Activated CD4-positive, alpha-beta T cell treated with anti-CD3 and anti-CD28 coated beads, Interleukin-2, amount 50 U/mL, for 48 hours (primary cell): Measurements from ENCODE around the gene CCDC185.
A peak's percentile ranks its signal among the peaks of the same experiment; 100 is the strongest.

Source experiments
- DNase-seq, 2 experiments: peaks; one replicate each; pipeline ENCODE4 v3.0.0-alpha.2; 2020

CCDC185 gene

DNA sequence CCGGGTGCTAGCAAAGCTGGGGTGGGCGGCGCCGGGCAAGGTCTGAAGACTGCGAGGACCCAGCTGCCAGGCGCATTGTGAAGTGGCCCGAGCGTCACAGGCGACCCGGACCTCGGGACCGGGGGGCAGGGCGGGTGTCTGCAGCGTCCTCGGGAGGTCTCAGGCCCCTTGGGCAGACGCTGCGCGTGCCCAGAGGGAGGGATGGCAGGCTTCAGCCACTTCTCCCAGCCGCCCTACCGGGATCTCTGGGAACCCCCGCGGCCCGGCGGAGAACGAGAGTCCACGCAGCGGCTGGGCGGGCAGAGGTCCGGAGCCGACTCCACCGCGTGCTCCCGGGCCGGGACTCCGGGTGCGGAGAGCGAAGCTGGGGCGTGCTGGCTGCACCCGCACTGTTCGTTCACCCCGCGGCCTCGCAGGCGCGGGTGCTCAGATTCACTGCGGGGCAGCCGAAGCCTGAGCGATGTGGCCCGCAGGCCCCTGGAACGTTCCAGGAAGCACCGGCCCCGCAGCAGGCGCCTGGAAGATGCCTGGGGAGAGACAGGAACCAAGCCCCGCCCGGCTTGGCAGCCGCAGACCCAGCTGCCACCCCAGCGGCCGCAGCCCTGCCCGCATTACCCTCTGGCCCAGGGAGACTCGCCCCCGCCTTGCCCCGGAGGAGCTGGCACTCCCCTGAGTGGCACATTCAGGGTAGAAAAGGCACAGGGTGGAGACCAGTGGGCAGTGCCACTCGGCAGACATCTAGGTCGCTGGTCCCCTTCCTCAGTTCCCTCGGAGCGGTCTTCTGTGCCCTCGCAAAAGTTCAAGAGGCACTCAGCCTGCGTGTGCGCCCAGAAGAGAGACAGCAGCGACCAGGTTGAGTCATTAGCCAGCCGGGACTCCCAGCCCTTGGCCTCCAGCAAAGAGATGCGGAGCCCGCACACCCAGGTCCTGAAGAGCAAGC lies at the start of gene CCDC185:
CCDC185 (plus strand) TSS at position 141 of the 940 bp plus-strand sequence; CDS start at position 202, 61 bp downstream.
- DNase-seq: no peak

DNA sequence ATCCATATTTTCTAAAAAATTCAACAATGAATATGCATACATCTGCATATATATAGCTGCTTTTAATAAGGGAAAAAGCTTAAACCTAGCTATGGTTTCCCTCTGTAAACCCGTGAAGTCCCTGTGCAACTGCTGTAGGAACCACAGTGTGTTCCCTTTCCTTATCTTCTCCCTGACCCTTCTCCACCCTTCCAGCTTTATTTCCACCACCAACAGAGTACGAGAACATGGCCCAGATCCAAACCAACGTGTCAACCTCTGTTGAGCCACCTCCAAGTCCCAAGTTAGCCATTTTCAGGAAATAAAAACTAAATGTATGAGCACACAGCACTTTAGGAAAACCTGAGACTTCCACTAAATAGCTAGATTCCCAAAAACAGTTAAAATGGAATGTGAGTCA lies 49.5 kb upstream of the CCDC185 start:
- DNase-seq: no peak

DNA sequence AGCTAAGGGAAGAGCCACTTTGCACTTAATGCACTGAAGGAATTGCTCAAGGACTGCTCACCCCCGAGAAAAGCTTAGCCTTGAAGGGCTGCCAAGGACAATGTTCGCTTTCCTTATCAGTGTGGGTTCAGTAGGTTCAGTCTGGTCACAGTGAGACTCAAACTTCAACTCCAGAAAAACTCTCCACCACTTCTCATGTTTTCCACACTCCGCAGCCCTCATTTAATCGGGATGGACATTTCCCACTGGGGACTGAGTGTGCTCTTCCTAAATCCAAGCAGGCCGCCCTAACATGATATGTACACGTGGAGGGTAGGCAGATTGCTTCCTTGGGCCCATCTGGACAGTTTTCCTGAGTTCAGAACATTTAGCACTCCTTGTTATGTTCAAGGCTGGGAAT lies 48.7 kb upstream of the CCDC185 start:
- DNase-seq: no peak

DNA sequence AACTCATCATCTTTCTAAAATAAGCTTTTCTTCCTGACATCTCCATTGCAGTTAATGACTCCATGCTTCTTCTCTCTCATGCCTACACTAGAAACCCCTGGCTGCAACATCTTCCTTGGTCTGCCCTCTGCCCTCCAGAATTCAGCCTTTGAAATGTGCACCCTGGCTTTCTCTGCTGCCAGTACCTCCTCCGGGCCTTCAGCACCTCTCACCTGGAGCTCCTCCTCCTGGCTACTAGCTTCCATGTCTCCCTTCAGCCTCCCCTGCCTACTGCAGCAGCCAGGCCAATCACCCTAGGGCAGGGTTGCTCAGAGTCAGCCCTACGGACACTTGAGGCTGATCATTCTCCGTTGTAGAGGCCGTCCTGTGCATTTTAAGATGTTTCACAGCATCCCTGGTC lies 47.5 kb upstream of the CCDC185 start:
- DNase-seq: no peak

GRCh38 chr1:223346311-223346710 lies 46.9 kb upstream of the CCDC185 start:
- no peak for DNase-seq

- DNase-seq: no peak
Observed at GRCh38 chr1:223347583-223347982, 45.6 kb upstream of the CCDC185 start.

DNA sequence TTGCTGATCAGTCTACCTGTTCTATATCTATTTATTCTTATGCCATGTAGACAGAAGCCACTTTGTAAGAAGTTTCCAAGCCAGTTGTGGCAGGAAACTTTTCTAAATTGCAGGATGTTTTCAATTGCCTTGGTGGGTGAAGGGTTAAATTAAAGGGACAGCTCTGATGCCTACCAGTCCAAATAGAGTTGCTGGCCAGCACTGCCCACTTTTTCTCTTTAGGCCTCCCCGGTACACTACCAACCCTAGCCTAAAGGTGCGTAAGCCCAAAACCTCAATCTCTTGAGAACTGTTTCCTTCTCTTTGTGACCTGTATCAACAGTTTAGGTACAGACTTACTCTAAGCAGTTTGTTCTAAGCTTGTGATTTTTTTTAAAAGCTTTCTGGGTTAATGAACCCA lies 44.8 kb upstream of the CCDC185 start:
- no peak for DNase-seq

DNA sequence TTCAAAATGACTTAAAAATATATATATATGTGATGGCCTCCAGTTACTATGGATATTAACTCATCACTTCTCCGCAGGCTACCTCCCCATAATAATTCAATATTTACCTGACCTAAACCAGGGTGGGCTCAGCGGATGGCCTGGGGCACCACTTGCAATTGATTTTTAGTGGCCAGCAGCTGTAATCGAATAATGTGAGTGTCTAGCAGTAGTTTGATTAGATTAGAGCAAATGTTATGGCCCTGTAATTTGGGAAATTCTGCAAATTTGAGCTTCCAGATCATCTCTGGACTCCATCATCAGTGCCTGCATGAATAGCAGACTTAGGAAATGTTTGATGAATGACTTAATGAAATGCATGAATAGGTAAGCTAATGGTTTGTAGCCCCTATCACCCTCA lies 44.0 kb upstream of the CCDC185 start:
- DNase-seq: no peak

DNA sequence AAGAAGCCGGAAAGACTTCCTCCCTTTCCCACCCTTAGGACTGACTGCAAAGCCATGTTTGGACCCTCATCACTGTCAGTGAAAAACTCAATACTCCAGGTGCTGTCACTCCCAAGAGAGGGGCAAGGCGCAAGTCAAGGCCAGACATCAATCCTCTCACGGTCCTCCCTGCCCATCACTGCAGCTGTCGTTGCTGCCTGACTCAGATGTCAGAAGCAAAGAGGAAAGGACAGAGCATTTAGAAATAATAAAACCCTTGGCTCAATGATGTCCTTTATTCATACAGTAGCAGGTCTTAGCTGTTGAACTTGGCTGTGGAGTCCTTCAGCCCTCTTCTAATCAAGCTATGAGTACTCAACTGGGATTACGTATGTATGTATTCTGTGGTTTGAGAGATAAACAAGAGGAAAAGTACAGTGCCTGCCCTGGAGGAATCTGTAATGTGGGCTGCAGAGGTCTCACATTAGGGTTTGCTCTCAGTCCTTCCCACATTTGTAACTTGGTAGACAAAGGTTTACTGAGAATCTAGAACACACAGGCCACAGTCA lies 42.8 kb upstream of the CCDC185 start:
- no peak for DNase-seq

GRCh38 chr1:223352944-223353343 lies 40.3 kb upstream of the CCDC185 start:
- DNase-seq: no peak

GRCh38 chr1:223353939-223354338 lies 39.3 kb upstream of the CCDC185 start:
- DNase-seq: no peak

DNA sequence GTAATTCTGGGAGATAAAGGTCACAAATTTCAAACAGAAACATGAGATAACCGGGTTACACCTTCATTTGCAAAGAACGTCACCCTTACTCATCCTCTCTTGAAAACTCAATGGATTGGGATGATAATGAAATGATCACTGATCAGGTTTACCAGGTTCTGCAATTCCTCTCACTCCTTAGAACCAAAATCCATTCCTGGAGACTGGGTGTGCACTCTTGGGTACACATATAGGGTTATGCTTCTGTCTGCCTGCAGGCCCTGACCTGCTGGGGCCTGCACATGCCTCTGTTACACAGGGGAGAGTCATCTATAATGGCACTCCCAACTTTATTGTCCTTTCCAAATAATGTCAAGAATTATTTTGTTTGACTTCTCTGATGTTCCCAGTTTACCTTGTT lies 37.5 kb upstream of the CCDC185 start:
- no peak for DNase-seq

GRCh38 chr1:223358826-223359225 lies 34.4 kb upstream of the CCDC185 start:
- DNase-seq: no peak

DNA sequence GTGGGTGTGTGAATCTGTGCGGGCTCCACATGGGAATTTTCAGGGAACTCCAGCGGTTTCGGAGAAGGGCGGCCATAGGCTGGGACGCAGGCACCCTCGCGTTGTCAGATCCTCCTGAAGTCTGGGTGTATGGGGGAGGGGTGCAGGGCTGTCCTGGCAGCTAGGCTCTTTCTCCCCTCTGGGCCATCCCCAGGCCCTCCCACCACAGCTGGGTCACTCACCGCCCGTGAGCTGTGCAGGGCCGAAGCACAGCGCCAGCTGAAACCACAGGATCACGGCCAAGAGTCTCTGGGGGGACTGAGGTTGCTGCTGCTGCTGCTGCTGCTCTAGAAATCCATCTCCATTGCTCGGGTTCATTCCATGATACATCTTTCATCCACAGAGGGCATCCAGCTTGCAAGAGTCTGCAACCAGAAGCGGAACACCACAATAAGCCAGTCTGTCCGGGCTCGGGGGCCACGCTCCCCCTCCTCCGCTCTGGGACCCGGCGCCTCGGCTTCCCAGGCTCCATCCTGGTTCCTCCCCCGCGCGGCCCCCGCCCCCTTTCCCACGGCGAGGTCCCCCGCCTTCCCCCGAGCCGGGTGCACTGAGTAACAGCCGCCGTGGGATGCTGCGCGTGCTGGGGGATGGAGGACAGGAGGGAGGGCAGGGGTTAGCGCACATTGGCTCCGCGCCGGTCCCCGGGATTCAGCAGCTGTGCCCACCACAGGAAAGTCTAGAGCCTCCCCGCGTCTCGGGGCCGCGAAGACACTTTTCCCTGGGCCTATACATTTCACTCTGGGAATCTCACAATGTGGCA lies 30.0 kb upstream of the CCDC185 start:
- DNase-seq: peak; percentile 32 to 38

DNA sequence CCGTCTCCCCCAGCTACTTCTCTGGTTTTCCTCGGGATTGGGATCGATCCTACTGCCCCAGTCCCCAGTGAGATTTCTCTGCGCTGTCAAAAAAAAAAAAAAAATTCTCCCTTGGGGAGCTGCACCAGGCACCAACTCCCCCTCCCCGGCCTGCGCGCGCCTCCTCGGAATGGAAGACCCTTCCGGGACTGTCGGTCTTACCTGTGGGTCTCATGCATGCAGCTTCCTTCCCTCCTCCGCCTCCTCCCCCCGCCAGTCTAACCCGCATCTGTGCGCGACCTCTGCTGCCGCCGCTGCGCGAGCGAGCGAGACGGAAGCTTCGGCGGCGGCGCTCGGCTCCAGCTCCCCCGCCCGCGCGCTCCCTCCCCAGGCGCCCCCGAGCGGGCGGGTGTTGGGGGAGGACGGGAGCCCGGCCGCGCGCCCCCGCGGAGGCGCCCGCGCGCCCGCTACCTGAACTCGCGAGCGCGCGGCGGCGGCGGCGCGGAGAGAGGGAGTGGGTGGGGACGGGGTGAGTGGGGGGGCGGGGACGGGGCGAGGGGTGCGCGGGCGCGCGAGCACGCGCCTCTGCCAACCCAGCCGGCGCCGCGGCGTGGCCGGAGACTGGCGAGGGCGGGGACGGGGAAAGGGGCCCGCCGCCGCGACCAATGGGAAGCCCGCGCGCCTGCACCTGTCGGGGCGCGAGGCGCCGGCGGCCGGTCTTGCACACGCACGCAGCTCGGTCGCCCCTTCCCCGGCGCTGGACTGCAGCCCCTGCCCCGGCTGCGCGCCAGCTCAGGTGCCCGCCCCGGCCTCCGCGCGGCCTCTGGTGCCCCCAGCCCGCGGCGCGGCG lies 29.1 kb upstream of the CCDC185 start, which contains the start of gene SUSD4:
SUSD4 (minus strand) TSS at position 321 of the 829 bp plus-strand sequence. CDS start 751 bp downstream, outside the sequence.
- peak; percentile 57 to 63 for DNase-seq

DNA sequence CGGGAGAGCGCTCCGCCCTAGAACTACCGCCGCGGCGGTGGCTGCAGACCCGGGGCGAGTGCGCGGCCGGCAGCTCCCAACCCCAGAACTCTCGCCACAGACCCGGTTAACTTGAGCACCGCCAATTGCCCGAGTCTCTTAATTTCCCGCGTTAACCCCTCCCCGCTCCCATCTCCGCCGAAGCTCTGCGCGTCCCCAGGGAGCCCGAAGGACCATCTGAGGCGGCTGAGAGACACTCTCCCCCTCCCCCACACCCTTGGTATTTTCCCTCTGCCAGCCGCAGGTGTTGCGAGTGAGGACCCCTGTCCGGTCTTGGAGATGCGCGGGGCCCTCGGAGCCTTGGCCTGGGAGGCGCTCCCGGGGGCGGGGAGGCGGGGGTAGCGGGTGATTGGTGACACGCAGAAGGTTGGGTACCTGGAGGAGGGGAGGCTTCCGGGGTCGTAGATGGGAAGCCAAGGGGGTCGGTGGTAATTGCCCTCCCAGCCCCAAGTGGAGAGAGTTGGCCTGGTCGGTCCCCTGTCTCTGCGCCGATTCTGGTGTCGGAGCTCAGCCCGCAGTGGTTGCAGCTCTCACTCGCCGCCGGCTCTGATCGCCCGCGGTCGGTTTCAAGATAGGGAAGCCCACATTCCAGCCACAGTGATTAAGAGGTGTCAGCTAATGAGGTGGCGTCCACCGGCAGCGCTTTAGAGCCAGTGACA lies 28.4 kb upstream of the CCDC185 start:
- DNase-seq: peak; percentile 9 to 25

DNA sequence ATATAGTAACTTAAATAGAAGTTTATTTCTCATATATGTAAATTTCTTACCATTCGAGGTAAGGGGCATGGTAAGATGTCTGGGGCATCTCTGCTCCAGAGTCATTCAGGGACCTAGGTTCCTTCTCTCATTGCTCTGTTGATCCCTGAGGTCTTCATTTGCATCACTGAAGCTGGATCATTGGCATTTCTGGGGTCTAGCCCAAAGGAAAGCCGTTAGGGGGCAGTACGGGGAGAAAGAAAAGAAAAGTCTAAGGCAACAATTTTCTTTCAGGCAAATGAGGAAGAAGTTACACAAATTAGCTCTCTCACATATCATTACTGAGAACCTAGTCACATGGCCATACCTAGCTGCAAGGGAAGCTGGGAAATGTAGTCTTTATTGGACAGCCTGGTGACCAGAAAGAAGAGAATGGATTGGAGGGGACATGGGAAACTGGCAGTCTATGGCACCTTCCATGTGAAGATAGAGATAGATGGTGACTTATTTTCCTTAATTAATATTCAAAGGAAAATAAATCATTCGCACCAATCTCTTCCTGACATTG lies 19.1 kb upstream of the CCDC185 start:
- DNase-seq: no peak

DNA sequence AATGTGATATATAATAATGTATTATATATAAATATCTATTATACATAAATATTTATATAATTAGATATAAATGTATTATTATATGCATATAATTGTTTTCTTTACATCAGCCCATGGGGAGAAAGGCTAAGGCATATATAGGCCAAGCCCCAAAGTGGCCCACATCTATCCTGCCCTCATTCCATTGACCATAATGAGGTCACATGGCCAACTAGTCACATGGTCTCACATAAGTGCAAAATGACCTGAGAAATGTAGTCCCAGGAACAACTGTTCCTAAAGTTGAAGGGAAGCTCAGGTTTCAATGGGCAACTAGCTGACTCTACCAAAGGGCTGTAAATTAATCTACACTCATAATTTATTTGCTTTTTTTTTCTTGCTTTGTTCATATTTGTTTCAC lies 14.5 kb upstream of the CCDC185 start:
- no peak for DNase-seq

- no peak for DNase-seq
Observed at GRCh38 chr1:223386013-223386412, 7.2 kb upstream of the CCDC185 start.

GRCh38 chr1:223390618-223391017 lies 2.6 kb upstream of the CCDC185 start:
- DNase-seq: no peak

GRCh38 chr1:223394242-223394641 lies 1.0 kb downstream of the CCDC185 start:
- DNase-seq: no peak

DNA sequence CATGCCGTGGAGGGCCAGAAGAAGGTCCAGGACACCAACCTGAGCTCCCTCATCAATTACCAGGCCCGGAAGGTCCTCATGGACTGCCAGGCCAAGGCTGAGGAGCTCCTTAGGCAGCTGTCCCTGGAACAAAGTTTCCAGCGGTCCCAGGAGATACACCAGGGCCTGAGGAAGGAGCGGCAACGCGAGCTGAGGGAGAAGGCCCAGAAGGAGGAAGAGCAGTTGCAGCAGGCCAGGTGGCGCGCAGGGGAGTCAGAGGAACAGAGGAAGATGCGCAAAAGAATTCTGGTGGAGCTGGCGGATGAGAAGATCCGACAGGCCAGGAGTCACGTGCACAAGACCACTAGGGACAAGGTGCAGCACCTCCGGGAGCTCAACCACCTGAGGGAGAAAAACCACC lies 1.5 kb downstream of the CCDC185 start:
- no peak for DNase-seq
